Measurements from ENCODE around the gene GGNBP2. TPM values are rescaled to one million over a fixed set of nuclear protein-coding genes. Genes with fewer than 3 reads are reported as not detected.
A peak's percentile ranks its signal among the peaks of the same experiment; 100 is the strongest.

GGNBP2 gene
- polyA plus RNA-seq, 3 donors, result 22.3 to 89.5 (median 31.5) TPM

- H3K27me3 ChIP-seq (ENCODE audit: control insufficient read depth in 2 of 2, insufficient read depth in 2 of 2, low read length in 2 of 2), result no peaks in the 10 kb centered on the region
- DNase-seq, result no peak
- H3K9me3 ChIP-seq (replicated peaks in 1 of 2; ENCODE audit: control insufficient read depth in 1 of 2, insufficient read depth in 1 of 2, low read length in 2 of 2), result no peaks in the 10 kb centered on the region
- H3K27ac ChIP-seq (ENCODE audit: low read depth in 1 of 2, low read length in 2 of 2), result peak overlapping the region; percentile 97 to 98
- 0% methylated on average over 6 of the region's 15 CpGs for WGBS (ENCODE audit: insufficient coverage)
- H3K4me3 ChIP-seq (replicated peaks in 1 of 3; ENCODE audit: low read depth in 2 of 3, low read length in 3 of 3), result peak overlapping the region; percentile 71 to 99 (median 97)
- peaks cover 24% of the 10 kb centered on the region for H3K79me2 ChIP-seq (ENCODE audit: insufficient read depth, low read length)
- H3K4me3 Mint-ChIP-seq, result peak overlapping the region; percentile 95 to 96
- peaks cover 16 to 25% of the 10 kb centered on the region in 2 donors for H3K36me3 Mint-ChIP-seq
- peaks cover 8 to 29% of the 10 kb centered on the region in 2 donors for H3K36me3 ChIP-seq (replicated peaks in 1 of 2; ENCODE audit: control insufficient read depth in 1 of 2, insufficient read depth in 2 of 2, low read length in 2 of 2)
- H3K4me1 ChIP-seq (ENCODE audit: control insufficient read depth in 1 of 2, insufficient read depth in 2 of 2, low read length in 2 of 2), result peaks cover 15 to 20% of the 10 kb centered on the region in 2 donors
- peak overlapping the region; percentile 97 for H3K4me2 ChIP-seq (replicated peaks; ENCODE audit: extremely low read depth, low read length, poor library complexity, severe bottlenecking)
- H3K4me1 Mint-ChIP-seq, result peaks cover 18% of the 10 kb centered on the region
- TF ChIP-seq CTCF (IDR thresholded peaks at IDR 0.05), result peak; percentile 16
- peak overlapping the region; percentile 98 for H2AFZ ChIP-seq (ENCODE audit: insufficient read depth, low read depth, low read length, poor library complexity, severe bottlenecking)
- H3K9ac ChIP-seq (ENCODE audit: insufficient read depth, low read length, poor library complexity, severe bottlenecking), result peak overlapping the region; percentile 94
- H4K20me1 ChIP-seq (ENCODE audit: insufficient read depth, low read length), result no peaks in the 10 kb centered on the region
- no peaks in the 10 kb centered on the region for H3K9me3 Mint-ChIP-seq
- peaks cover 0 to 2% (median 0%) of the 10 kb centered on the region in 3 donors for H3K27me3 Mint-ChIP-seq (ENCODE audit: low read depth in 3 of 3)
- H3K27ac Mint-ChIP-seq, result peak overlapping the region; percentile 94 to 99 (median 98)
- intact Hi-C loops (cut with micrococcal nuclease), result no loop called here
Observed at GRCh38 chr17:36535669-36536081, 9.0 kb upstream of the GGNBP2 start.

- Histone ChIP-seq H3K27me3 (ENCODE audit: control insufficient read depth in 2 of 2, insufficient read depth in 2 of 2, low read length in 2 of 2) (no peaks in the 10 kb centered on the region), H3K79me2 (ENCODE audit: insufficient read depth, low read length) (peaks cover 42% of the 10 kb centered on the region), H3K4me1 (ENCODE audit: control insufficient read depth in 1 of 2, insufficient read depth in 2 of 2, low read length in 2 of 2) (peaks cover 15 to 17% of the 10 kb centered on the region in 2 donors), H3K9ac (ENCODE audit: insufficient read depth, low read length, poor library complexity, severe bottlenecking) (no peak overlapping the region), H4K20me1 (ENCODE audit: insufficient read depth, low read length) (peaks cover 2% of the 10 kb centered on the region), H3K27ac (ENCODE audit: low read depth in 1 of 2, low read length in 2 of 2) (no peak overlapping the region), H3K4me2 (replicated peaks; ENCODE audit: extremely low read depth, low read length, poor library complexity, severe bottlenecking) (no peak overlapping the region), H3K36me3 (replicated peaks in 1 of 2; ENCODE audit: control insufficient read depth in 1 of 2, insufficient read depth in 2 of 2, low read length in 2 of 2) (peaks cover 6 to 16% of the 10 kb centered on the region in 2 donors), H3K4me3 (replicated peaks in 1 of 3; ENCODE audit: low read depth in 2 of 3, low read length in 3 of 3) (no peak overlapping the region), H3K9me3 (replicated peaks in 1 of 2; ENCODE audit: control insufficient read depth in 1 of 2, insufficient read depth in 1 of 2, low read length in 2 of 2) (no peaks in the 10 kb centered on the region), H2AFZ (ENCODE audit: insufficient read depth, low read depth, low read length, poor library complexity, severe bottlenecking) (no peak overlapping the region)
- intact Hi-C loops (cut with micrococcal nuclease), result loop anchor here in 1 of 2 donors (5.0 to 10.0 kb wide), 2 partner anchors 52 to 414 kb away; partner anchors contain the start of gene DHRS11
- WGBS (ENCODE audit: insufficient coverage), result 94% methylated on average over 2 of the region's 3 CpGs
- H3K4me3 Mint-ChIP-seq, result no peak overlapping the region
- H3K9me3 Mint-ChIP-seq, result peaks cover 0 to 2% (median 0%) of the 10 kb centered on the region in 7 donors
- H3K4me1 Mint-ChIP-seq, result peaks cover 13% of the 10 kb centered on the region
- no peak for TF ChIP-seq CTCF (IDR thresholded peaks at IDR 0.05)
- H3K27me3 Mint-ChIP-seq (ENCODE audit: low read depth in 3 of 3), result no peaks in the 10 kb centered on the region
- H3K27ac Mint-ChIP-seq, result no peak overlapping the region
- H3K36me3 Mint-ChIP-seq, result peaks cover 12% of the 10 kb centered on the region in 2 donors
- DNase-seq, result no peak
Observed at GRCh38 chr17:36540696-36541095, 4.0 kb upstream of the GGNBP2 start.

All from CD14-positive monocyte (primary cell).